Fibroblast of lung (primary cell): ENCODE results near the gene BRI3BP. TPM values are rescaled to one million over a fixed set of nuclear protein-coding genes. Genes with fewer than 3 reads are reported as not detected.

ENCODE experiments used
- DNase-seq, 2 donors: peaks; one replicate each; pipeline versions ENCODE4 v3.0.0 to v3.0.0-alpha.2; 2010; ENCODE audit warnings: low read depth in 2 of 2
- H2AFZ ChIP-seq: 2 replicates; pipeline ENCODE4 v1.5.1; 2012; ENCODE audit warnings: low read length, control low read depth, inconsistent platforms
- H3K27ac ChIP-seq: 2 replicates; pipeline ENCODE4 v1.5.1; 2011; ENCODE audit warnings: low read length, control low read depth; ENCODE audit not compliant: insufficient read depth
- H3K27me3 ChIP-seq: 2 replicates; pipeline ENCODE4 v1.5.1; 2011; ENCODE audit warnings: mild to moderate bottlenecking, low read length; ENCODE audit not compliant: control insufficient read depth, insufficient read depth
- H3K36me3 ChIP-seq: 2 replicates; pipeline ENCODE4 v1.5.1; 2011; ENCODE audit warnings: low read length; ENCODE audit not compliant: control insufficient read depth, insufficient read depth
- H3K4me1 ChIP-seq: 2 replicates; pipeline ENCODE4 v1.5.1; 2011; ENCODE audit warnings: low read length; ENCODE audit not compliant: control insufficient read depth, insufficient read depth; ENCODE audit errors: extremely low read depth
- H3K4me2 ChIP-seq: 2 replicates; pipeline ENCODE4 v1.5.1; 2011; ENCODE audit warnings: low read length, control low read depth; ENCODE audit not compliant: insufficient read depth; ENCODE audit errors: extremely low read depth
- H3K4me3 ChIP-seq, 4 experiments: fragments of 200-600 bp in 1 of 4; sonication (generic) in 1 of 4; replicated peaks in 1 of 4; 2 replicates each; pipeline ENCODE4 v1.5.1; 2011 to 2016; ENCODE audit warnings: low read length in 4 of 4, low read depth in 3 of 4, mild to moderate bottlenecking in 3 of 4, control low read depth in 2 of 4, inconsistent platforms in 1 of 4, mixed read lengths in 1 of 4; ENCODE audit not compliant: insufficient read depth in 1 of 4; ENCODE audit errors: control extremely low read depth in 1 of 4
- H3K79me2 ChIP-seq: 2 replicates; pipeline ENCODE4 v1.5.1; 2012; ENCODE audit warnings: mild to moderate bottlenecking, low read length, inconsistent platforms; ENCODE audit not compliant: control insufficient read depth, insufficient read depth
- H3K9ac ChIP-seq: 2 replicates; pipeline ENCODE4 v1.5.1; 2011; ENCODE audit warnings: mild to moderate bottlenecking, low read length, control low read depth; ENCODE audit not compliant: insufficient read depth
- H3K9me3 ChIP-seq: 2 replicates; pipeline ENCODE4 v1.5.1; 2012; ENCODE audit warnings: low read depth, low read length; ENCODE audit not compliant: control insufficient read depth, insufficient read depth
- H4K20me1 ChIP-seq: 2 replicates; pipeline ENCODE4 v1.5.1; 2011; ENCODE audit warnings: low read length; ENCODE audit not compliant: control insufficient read depth, insufficient read depth; ENCODE audit errors: extremely low read depth
- CTCF ChIP-seq, 2 donors: IDR thresholded peaks in 1 of 2; conservative IDR thresholded peaks in 1 of 2; 1 replicate in 1 of 2; 2 replicates in 1 of 2; pipeline ENCODE4 v1.5.1; 2011 to 2012; ENCODE audit warnings: low read length in 2 of 2, control low read depth in 1 of 2, inconsistent platforms in 1 of 2, low read depth in 1 of 2, mild to moderate bottlenecking in 1 of 2
- EZH2 ChIP-seq: IDR thresholded peaks from 2 replicates; pipeline ENCODE4 v1.5.1; 2012; ENCODE audit warnings: low read length, control low read depth, mild to moderate bottlenecking; ENCODE audit errors: missing control alignments
- polyA plus RNA-seq, 2 donors: library from polyadenylated mRNA; depleted of rRNA in 1 of 2; stranded (reverse) in 1 of 2; unstranded in 1 of 2; fragments of >200 nt; gene quantifications; 2 replicates each; pipeline ENCODE4 v1.2.1, GENCODE V29; 2011 to 2012; ENCODE audit warnings: missing spikeins in 1 of 2
- total RNA-seq: library from RNA; depleted of rRNA; stranded (reverse); fragments of >200 nt; gene quantifications from 2 replicates; pipeline ENCODE4 v1.2.1, GENCODE V29; 2014

BRI3BP gene
- total and polyA plus RNA-seq, 2 donors (not counting 1 experiment from before 2014, with no cell fraction given), result 2.3 to 2.5 TPM

GRCh38 chr12:125053821-125054220 lies 60.4 kb downstream of the BRI3BP start:
- Histone ChIP-seq H2AFZ (peak overlapping the region; percentile 73), H4K20me1 (no peaks in the 10 kb centered on the region), H3K9ac (no peak overlapping the region), H3K4me2 (no peak overlapping the region), H3K27me3 (peaks cover 4% of the 10 kb centered on the region), H3K36me3 (no peaks in the 10 kb centered on the region), H3K4me1 (peaks cover 3% of the 10 kb centered on the region), H3K79me2 (no peaks in the 10 kb centered on the region), H3K4me3 (no peak overlapping the region), H3K9me3 (no peaks in the 10 kb centered on the region), H3K27ac (no peak overlapping the region)
- DNase-seq, result no peak
- TF ChIP-seq CTCF (conservative IDR thresholded peaks at IDR 0.05 in 1 of 2, IDR thresholded peaks at IDR 0.05 in 1 of 2; ENCODE audit: low read depth in 1 of 2, low read length in 2 of 2) (no peak), EZH2 (no peak)

GRCh38 chr12:125055591-125055990 lies 62.1 kb downstream of the BRI3BP start:
- no peak overlapping the region for H3K4me3 ChIP-seq
- H2AFZ ChIP-seq, result no peak overlapping the region
- H3K27ac ChIP-seq, result no peak overlapping the region
- TF ChIP-seq EZH2 (no peak), CTCF (conservative IDR thresholded peaks at IDR 0.05 in 1 of 2, IDR thresholded peaks at IDR 0.05 in 1 of 2; ENCODE audit: low read depth in 1 of 2, low read length in 2 of 2) (no peak)
- H3K9me3 ChIP-seq, result no peaks in the 10 kb centered on the region
- H3K4me1 ChIP-seq, result no peaks in the 10 kb centered on the region
- H3K27me3 ChIP-seq, result peaks cover 4% of the 10 kb centered on the region
- no peaks in the 10 kb centered on the region for H3K79me2 ChIP-seq
- H3K4me2 ChIP-seq, result no peak overlapping the region
- no peaks in the 10 kb centered on the region for H3K36me3 ChIP-seq
- H3K9ac ChIP-seq, result no peak overlapping the region
- no peak for DNase-seq
- H4K20me1 ChIP-seq, result no peaks in the 10 kb centered on the region

- Histone ChIP-seq H3K9ac (no peak overlapping the region), H4K20me1 (no peaks in the 10 kb centered on the region), H2AFZ (peak overlapping the region; percentile 17), H3K36me3 (no peaks in the 10 kb centered on the region), H3K27me3 (peaks cover 4% of the 10 kb centered on the region), H3K4me2 (peak overlapping the region; percentile 13), H3K79me2 (no peaks in the 10 kb centered on the region), H3K4me1 (no peaks in the 10 kb centered on the region), H3K9me3 (no peaks in the 10 kb centered on the region), H3K4me3 (no peak overlapping the region), H3K27ac (no peak overlapping the region)
- TF ChIP-seq EZH2 (no peak), CTCF (conservative IDR thresholded peaks at IDR 0.05 in 1 of 2, IDR thresholded peaks at IDR 0.05 in 1 of 2; ENCODE audit: low read depth in 1 of 2, low read length in 2 of 2) (no peak)
- no peak for DNase-seq
Measured at GRCh38 chr12:125056306-125056705, 62.9 kb downstream of the BRI3BP start.
